Astrocyte of the cerebellum (primary cell): ENCODE measurements around the gene ANKS1B.
A peak's percentile ranks its signal among the peaks of the same experiment; 100 is the strongest.

Experiments
- DNase-seq: peaks from one replicate; pipeline ENCODE4 v3.0.0-alpha.2; 2011; ENCODE audit warnings: low read depth
- H3K4me3 ChIP-seq: 2 replicates; pipeline ENCODE4 v1.5.1; 2011; ENCODE audit warnings: mild to moderate bottlenecking, low read depth, low read length, moderate library complexity
- in situ Hi-C: cut with HindIII; loops from 2 replicates; pipeline ENCODE4 v1.10.0; 2017; ENCODE audit warnings: low sequenced_read_pairs
- TF ChIP-seq, protein P1 (sequence below): IDR thresholded peaks from 2 replicates; pipeline ENCODE4 v1.5.1; 2012; ENCODE audit warnings: low read length, low read depth, moderate library complexity, mild to moderate bottlenecking; ENCODE audit errors: missing control alignments

The ANKS1B gene

GRCh38 chr12:98894412-98895085 is 1090.2 kb downstream of the ANKS1B start:
- in situ Hi-C loops: no loop called here

GRCh38 chr12:98893675-98894411 is 1090.9 kb downstream of the ANKS1B start:
- TF ChIP-seq, protein P1, sequence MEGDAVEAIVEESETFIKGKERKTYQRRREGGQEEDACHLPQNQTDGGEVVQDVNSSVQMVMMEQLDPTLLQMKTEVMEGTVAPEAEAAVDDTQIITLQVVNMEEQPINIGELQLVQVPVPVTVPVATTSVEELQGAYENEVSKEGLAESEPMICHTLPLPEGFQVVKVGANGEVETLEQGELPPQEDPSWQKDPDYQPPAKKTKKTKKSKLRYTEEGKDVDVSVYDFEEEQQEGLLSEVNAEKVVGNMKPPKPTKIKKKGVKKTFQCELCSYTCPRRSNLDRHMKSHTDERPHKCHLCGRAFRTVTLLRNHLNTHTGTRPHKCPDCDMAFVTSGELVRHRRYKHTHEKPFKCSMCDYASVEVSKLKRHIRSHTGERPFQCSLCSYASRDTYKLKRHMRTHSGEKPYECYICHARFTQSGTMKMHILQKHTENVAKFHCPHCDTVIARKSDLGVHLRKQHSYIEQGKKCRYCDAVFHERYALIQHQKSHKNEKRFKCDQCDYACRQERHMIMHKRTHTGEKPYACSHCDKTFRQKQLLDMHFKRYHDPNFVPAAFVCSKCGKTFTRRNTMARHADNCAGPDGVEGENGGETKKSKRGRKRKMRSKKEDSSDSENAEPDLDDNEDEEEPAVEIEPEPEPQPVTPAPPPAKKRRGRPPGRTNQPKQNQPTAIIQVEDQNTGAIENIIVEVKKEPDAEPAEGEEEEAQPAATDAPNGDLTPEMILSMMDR: no peak
- peak overlapping the region; percentile 49 for H3K4me3 ChIP-seq
- in situ Hi-C loops: no loop called here
- DNase-seq: no peak

More at GRCh38 chr12:98894412-98895085, 1090.2 kb downstream of the ANKS1B start:
- H3K4me3 ChIP-seq: peak overlapping the region; percentile 49
- no peak for DNase-seq
- TF ChIP-seq, protein P1: no peak

DNA sequence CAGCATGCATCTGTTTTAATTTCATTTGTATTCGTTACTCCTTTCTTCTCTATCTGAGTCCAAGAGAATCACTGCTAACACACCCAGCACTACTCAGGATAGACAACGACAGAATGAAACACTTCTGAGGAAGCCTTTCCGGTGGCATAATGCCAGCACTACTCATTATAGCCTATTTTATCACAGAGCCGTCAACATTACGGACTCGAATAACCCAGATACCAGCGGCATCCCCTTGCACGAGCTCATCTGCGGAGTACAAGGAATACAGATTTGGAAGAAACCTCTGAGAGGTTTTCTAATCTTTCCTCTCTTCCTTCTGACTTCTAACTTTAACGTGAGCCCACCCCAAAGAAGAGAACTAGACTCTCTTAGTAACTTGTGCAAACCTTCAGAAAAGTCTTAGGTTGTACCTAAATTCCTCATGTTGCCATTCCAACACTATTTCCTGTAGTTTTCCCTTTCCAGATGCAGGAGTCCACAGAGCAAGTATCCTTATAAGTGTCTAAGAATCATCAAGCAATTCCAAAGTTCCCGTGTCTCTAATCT is 1091.5 kb downstream of the ANKS1B start:
- peak overlapping the region; percentile 49 for H3K4me3 ChIP-seq
- no peak for DNase-seq
- TF ChIP-seq, protein P1: no peak
- in situ Hi-C loops: no loop called here

GRCh38 chr12:98885778-98886177 is 1099.0 kb downstream of the ANKS1B start:
- TF ChIP-seq, protein P1: no peak

DNA sequence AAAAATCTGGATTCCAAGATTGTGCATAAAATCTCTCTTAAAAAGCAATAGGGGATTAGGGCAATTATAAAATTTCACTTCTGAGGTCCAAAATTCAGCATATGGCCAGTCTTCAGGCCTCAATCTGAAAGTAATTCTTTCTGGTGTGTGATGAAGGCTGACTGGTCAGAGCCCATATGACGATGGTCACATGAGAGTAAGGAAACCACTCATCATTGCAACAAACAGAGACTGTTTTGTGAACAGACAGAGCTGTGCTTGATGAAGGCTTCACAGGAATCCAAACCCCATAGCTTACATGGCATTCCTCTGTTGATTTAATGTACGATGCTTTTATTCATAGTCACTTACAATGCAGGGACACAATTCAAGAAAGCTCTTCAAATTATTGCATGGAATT is 1101.5 kb downstream of the ANKS1B start:
- in situ Hi-C loops: no loop called here
- DNase-seq: no peak
- TF ChIP-seq, protein P1: no peak
- no peak overlapping the region for H3K4me3 ChIP-seq

More at GRCh38 chr12:98885778-98886177, 1099.0 kb downstream of the ANKS1B start:
- no peak overlapping the region for H3K4me3 ChIP-seq
- DNase-seq: no peak
- in situ Hi-C loops: no loop called here

GRCh38 chr12:98882526-98882925 is 1102.2 kb downstream of the ANKS1B start:
- TF ChIP-seq, protein P1: no peak
- no peak for DNase-seq
- in situ Hi-C loops: no loop called here
- no peak overlapping the region for H3K4me3 ChIP-seq
